ENCODE results near the gene SNTG2.
"Not testable (repeated sequence)": the region's sequence is repeated elsewhere in the genome, so short reads cannot be mapped to it uniquely, and the experiment has no call there.

SNTG2 gene

DNA sequence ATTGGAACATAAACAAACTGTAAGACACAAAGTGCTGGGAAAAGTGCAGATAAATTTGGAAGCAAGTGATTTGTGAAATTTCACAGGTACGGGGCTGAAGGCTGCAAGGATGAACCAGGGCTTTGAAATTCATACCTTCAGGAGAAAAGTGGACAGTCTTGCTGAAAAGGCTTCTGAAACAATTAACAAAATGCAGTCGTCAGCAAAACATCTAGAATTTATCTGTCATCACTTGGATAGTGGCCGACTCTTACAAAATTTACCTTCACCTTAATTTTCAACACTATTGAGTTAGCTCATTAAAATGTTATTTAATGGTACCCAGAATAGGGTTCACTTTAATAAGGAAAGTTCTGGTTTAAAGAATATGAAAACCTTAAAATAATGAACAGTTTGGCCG is 138.3 kb downstream of the SNTG2 start:
- DNase-seq (ENCODE audit: low read depth in 2 of 3, low spot score in 1 of 3) = no peak

DNA sequence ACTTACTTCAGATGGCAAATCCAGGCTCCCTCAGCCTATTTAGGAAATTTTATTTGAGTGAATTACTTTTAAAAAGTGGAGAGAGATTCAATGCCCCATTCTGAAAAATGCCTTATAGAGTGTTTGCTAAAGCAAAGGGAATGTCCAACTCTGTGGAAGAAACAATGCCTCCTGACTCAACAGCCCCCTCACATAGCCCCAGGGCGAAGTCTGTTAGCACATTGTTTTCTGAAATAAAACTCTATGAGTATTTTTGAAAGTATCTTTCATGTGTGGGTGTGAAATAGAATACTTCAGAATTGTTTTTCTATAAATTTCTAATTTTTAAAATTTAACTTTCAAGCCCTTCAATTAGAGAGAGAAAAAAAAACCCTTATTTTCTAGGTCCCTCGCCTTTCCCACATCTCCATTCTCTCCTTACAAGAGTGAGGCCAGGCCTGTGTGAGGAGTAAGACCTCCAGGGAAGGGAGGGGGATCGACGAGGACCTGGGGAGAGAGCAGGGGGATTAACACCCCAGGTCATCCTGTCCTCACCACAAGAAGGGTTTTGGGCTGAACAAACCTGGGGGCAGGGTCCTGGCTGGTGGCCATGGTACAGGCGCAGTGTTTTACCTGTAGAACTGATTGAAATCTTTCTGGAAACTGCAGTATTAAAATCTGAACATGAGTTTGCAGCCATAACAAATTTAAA is 141.4 kb downstream of the SNTG2 start:
- DNase-seq (ENCODE audit: low read depth in 2 of 3, low spot score in 1 of 3) = no peak

DNA sequence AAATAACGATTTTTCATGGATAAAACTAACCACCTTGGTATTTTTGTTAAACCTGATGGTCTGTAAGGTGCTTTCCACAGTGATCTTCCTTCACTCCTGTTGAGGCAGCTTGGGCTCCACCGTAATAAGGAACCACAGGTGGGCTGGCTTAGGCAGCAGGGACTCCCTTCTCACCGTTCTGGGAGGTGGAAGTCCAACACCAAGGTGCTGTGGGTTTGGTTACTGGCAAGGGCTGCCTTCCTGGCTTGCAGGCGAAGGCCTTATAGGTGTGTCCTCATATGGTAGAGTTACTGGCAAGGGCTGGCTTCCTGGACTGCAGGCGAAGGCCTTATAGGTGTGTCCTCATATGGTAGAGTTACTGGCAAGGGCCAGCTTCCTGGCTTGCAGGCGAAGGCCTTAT is 143.0 kb downstream of the SNTG2 start:
- not testable (repeated sequence) for DNase-seq (ENCODE audit: low read depth in 2 of 3, low spot score in 1 of 3)

DNA sequence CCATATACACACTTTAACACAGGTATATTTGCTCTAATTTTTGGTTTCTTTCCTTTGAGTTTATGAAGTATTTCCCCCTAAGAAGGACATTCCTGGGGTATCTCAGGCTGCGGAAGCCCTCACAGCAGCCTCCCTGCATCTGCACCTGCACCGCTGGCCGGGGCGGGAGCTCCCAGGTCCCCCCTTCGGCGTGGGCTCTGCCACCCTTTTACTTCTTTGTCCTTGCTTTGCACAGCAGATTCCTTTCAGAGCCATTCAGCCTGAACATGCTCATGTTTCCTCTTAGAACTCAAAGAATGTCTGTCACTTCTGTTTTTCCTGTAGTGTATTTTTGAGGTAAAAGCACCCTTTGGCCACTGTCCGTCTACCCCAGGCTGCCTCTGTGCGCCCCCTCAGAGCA is 146.5 kb downstream of the SNTG2 start:
- no peak for DNase-seq (ENCODE audit: low read depth in 2 of 3, low spot score in 1 of 3)

DNA sequence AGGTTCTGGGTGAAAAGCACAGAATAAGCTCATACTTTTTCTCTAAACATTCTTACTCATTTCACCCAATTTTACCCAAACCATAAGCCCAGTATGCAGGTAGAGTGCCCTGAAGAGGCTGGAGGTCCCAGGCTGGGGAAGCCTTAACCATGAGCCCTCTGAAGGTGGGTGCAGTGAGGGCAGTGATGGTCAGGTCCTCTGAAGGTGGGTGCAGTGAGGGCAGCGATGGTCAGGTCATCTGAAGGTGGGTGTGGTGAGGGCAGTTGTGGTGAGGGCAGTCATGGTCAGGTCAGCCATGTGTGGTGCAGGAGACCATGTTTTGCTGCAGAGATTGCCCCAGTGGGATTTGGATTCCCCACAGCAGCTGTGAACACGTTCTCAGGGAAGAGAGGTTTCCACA is 148.8 kb downstream of the SNTG2 start:
- DNase-seq (ENCODE audit: low read depth in 2 of 3, low spot score in 1 of 3) = no peak

- no peak for DNase-seq (ENCODE audit: low read depth in 2 of 3, low spot score in 1 of 3)
These were observed 150.5 kb downstream of the SNTG2 start for GRCh38 chr2:1101011-1101782.

DNA sequence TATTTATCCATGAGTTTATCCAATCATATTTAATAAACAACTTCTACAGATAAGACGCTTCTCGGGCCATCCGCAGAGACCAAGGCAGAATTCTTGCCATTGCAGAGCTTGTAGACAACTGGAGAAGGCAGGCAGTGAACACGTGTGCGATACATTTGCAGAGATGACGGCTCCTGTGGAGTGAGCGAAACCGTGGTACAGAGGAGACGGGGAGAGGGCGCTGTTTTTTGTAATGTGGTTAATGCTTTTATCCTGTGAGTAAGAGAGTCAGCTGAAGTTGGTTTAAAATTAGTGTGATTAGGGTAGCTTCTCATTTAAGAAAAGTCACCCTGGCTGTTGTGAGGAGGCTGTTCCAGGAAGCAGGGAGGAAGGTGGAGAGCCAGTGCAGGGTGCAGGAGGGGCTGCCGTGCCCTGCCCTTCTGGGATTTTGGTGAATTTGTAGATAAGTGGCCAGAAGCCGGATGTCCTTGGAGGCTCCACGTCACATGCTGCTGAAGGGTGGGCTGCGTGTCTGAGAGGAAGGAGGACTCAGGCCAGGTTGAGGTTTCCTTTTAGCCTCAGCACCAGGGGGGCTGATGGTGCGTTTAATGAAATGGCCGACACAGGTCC is 151.4 kb downstream of the SNTG2 start:
- DNase-seq (ENCODE audit: low read depth in 2 of 3, low spot score in 1 of 3) = no peak

DNA sequence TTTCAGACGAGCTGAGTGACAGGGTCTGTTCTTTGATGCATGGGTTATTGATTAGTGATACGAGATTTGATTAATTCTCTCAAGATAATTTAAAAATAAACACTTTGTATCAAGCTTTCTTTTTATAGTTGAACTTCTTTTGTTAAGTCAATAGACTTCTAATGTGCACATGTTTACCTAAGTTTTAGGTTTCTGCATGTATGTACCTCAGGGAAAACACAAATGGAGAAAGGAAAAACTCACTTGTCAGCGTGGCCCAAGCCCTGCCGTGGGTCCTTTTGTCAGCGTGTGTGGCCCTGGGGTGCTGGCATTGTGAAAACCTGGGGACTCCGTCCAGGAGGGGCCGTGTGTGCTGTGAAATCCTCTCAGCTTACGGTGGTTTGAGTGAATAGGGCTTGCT is 153.7 kb downstream of the SNTG2 start:
- DNase-seq (ENCODE audit: low read depth in 2 of 3, low spot score in 1 of 3) = no peak

- not testable (repeated sequence) for DNase-seq (ENCODE audit: low read depth in 2 of 3, low spot score in 1 of 3)
These were observed 155.7 kb downstream of the SNTG2 start for GRCh38 chr2:1106344-1106743.

DNA sequence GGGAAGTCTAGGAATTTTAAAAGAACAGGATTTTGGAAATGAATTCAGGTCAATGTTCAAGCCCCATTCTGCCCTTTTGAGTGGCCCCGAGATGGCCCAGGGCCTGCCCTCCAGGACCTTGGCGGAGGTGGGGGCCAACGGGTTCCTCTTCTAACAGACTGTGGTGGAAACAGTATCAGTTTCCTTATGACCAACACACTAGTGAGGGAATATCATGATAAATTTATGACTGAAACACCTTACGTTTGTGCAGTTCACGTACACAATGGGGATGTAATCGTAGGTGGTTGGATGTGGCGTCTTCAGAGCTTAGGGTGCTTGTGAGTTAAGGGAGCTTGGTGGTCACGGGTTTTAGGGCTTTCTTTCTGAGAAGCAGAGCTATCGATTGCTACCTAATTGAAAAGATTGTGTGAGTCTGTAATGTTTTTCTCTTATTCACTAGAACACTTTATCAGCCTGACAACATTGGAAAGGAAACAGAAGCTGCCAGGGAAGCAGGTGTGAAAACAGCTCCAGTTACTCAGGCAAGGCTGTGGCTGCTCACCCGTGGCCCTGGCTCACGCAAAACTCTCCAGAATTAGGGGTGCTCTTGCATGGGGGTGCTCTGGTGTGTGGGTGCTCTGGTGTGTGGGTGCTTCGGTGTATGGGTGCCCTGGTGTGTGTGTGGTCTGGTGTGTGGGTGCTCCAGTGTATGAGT is 165.3 kb downstream of the SNTG2 start:
- DNase-seq (ENCODE audit: low read depth in 2 of 3, low spot score in 1 of 3) = no peak

- DNase-seq (ENCODE audit: low read depth in 2 of 3, low spot score in 1 of 3) = no peak
These were observed 166.9 kb downstream of the SNTG2 start for GRCh38 chr2:1117569-1117968.

DNA sequence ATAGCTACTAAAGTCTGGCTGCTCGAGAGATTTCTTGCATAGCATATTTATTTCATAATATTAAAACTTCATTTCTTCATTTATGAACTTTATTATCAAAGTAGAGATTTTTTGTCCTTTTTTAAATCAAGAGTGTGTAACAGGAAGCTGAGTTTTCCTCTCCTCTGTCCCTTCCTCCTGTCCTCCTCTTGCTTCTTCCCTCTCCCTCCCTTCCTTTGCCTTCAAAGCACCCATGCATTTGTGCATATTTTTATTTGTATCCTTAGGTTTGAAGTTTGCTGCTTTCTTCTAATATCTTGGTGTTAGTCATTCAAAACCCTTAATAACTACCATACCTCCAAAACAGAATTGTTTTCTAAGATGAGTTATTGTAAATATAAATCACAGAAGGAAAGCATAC is 174.6 kb downstream of the SNTG2 start:
- DNase-seq (ENCODE audit: low read depth in 2 of 3, low spot score in 1 of 3) = no peak

GRCh38 chr2:1125633-1126370 is 175.2 kb downstream of the SNTG2 start:
- no peak for DNase-seq (ENCODE audit: low read depth in 2 of 3, low spot score in 1 of 3)

GRCh38 chr2:1129982-1130381 is 179.3 kb downstream of the SNTG2 start:
- no peak for DNase-seq (ENCODE audit: low read depth in 2 of 3, low spot score in 1 of 3)

DNA sequence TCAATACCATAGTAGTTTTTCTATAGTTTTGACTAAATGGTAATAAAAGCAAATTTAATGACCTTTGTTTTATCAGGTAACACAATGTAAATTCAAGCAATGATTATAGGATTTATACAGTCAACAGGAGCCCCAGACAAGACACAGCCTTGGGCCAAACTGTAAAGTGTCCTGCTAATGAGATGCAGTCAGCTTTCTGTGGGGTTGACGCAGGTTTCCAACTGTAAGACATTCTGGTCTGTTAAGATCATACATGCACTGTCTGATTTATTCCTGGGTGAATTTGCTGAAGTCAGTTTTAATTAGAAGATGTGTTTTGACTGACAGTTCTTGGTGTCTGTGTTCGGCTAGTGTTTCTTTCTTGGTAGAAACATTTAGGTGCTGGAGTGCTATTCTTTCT is 180.3 kb downstream of the SNTG2 start:
- no peak for DNase-seq (ENCODE audit: low read depth in 2 of 3, low spot score in 1 of 3)

- peak; percentile 12 to 56 (median 34) for DNase-seq (ENCODE audit: low read depth in 2 of 3, low spot score in 1 of 3)
These were observed 181.8 kb downstream of the SNTG2 start for GRCh38 chr2:1132328-1132969.

DNA sequence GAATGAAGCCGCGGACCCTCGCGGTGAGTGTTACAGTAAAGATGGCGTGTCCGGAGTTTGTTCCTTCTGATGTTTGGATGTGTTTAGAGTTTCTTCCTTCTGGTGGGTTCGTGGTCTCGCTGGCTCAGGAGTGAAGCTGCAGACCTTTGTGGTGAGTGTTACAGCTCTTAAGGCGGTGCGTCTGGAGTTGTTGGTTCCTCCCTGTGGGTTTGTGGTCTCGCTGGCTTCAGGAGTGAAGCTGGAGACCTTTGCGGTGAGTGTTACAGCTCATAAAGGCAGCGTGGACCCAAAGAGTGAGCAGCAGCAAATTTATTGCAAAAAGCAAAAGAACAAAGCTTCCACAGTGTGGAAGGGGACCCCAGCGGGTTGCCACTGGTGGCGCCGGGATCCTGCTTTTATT is 183.2 kb downstream of the SNTG2 start:
- DNase-seq (ENCODE audit: low read depth in 2 of 3, low spot score in 1 of 3) = peak in 1 of 3 donors; percentile 29

GRCh38 chr2:1134629-1135028 is 184.0 kb downstream of the SNTG2 start:
- DNase-seq (ENCODE audit: low read depth in 2 of 3, low spot score in 1 of 3) = no peak

- no peak for DNase-seq (ENCODE audit: low read depth in 2 of 3, low spot score in 1 of 3)
These were observed 185.4 kb downstream of the SNTG2 start for GRCh38 chr2:1136067-1136466.

DNA sequence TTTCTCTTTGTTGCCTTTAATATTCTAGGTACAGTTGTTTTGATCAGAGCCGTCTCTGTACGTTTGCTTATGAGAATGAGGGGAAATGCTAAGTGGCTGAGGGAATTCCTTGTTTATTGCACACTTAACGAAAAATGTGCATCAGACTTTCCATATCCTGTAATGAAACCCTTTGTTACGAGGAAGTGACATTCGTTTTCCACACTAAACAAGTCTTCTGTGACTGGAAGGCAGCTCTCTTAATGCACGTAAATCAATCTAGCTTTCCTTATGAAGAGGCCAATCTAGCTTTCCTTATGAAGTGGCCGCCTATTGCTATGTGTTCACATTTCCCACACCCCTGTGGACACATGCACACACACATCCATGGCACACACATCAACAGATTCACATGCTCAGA is 186.2 kb downstream of the SNTG2 start:
- no peak for DNase-seq (ENCODE audit: low read depth in 2 of 3, low spot score in 1 of 3)

DNA sequence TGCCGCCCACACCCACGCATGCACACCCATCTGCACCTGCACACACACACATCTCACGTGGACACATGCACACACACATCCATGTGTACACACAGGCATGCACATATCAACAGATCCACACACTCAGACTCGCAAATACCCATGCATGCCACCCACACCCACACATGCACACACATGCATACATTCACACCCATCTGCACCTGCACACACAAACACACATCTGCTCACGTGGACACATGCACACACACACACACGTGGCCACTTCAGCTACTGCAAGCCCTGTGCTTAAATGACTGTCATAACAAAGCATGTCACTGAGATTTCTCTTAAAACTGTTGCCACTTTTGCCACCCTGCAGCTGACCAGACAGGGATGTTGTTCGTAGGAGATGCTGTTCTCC is 186.6 kb downstream of the SNTG2 start:
- no peak for DNase-seq (ENCODE audit: low read depth in 2 of 3, low spot score in 1 of 3)

Measured in stimulated activated CD4-positive, alpha-beta T cell treated with anti-CD3 and anti-CD28 coated beads, Interleukin-12 subunit alpha, Interleukin-12 subunit beta, amount 100 ng/mL, for 48 hours (primary cell).